GM21786 (cell line): Measurements from ENCODE around the gene DOK6.
"Not testable (repeated sequence)": the region's sequence is repeated elsewhere in the genome, so short reads cannot be mapped to it uniquely, and the experiment has no call there.

ENCODE experiments used
- ATAC-seq: cut with Tn5 transposase; IDR thresholded peaks from one replicate; pipeline ENCODE4 v1.9.1; 2021; ENCODE audit not compliant: unreplicated experiment

The DOK6 gene

DNA sequence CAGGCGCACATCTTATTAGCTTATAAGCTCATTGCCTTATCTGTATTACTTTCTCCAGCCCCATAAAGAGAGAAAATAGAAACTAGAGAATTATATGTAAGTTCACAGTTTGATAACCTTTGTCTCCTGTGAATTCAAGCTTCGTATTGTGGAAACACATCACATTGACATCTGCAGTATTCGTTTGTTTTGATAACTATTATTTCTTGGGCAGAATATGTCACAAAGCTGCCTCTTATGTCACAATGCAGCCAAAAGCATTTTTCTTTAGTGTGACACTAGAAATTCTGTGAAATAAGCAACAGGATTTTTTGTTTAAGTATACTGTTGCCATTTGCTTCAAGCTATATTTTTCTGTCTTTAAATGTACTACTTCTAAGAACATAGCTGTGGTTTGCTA is 221.5 kb downstream of the DOK6 start:
- no peak for ATAC-seq

GRCh38 chr18:69622961-69623360 is 222.3 kb downstream of the DOK6 start:
- no peak for ATAC-seq

- no peak for ATAC-seq
Measured at GRCh38 chr18:69626171-69626570, 225.5 kb downstream of the DOK6 start.

DNA sequence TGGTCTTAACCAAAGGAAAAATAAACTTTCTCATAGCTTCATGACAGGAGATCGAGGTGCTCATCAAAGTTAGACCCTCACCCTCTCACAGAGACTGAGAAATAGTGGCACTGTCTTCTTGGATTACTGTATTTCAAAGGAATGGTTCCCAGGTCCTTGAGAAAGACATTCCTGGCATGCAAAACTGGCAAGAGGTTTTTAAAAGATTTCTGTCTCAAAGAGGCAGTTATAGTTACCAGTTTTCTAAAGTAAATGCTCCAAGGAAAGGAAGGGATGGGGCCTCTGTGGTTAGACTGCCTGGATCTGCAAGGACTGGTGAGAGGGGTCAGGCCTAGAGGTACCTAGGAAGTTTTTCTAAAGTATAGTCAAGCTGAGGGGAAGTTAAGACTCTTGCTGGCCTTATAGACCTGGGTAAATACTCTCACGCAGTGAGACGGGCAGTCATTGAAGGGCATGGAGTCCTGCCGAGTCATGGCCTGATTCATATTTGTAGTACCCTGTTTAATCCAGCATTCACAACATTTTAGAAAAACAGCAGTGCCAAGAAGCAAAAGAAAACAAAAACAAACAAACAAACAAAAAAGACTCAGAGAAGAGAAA is 226.1 kb downstream of the DOK6 start:
- no peak for ATAC-seq

DNA sequence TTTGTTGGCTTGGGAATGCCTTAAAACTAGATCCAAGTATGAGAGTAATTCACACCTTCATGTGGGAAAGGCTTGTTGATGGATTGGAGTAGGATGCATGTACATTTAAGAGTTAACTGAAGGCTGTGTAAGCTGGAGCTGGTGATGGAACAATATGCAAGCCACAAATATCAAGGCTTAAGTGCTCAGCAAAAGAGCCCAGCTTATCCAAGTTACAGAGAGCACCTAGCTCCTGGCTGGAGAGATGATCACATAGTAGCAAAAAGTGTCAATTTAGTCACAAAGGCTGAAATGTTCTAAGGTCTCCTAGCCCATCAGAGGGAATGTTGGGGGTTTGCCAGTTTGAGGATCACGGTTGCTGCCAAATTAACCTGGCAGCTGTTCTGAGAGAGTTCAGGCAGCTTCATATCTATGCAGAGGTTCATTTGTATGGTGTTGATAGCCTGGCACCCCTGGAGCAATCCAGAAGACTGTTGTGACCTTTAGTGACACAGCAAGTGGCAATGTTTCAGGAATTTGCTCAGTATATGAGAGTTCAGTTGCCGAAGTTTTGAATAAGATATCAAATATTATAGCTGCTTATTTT is 228.2 kb downstream of the DOK6 start:
- ATAC-seq: no peak

GRCh38 chr18:69631281-69631680 is 230.6 kb downstream of the DOK6 start:
- no peak for ATAC-seq

GRCh38 chr18:69635482-69635881 is 234.8 kb downstream of the DOK6 start:
- no peak for ATAC-seq

GRCh38 chr18:69636529-69637301 is 236.0 kb downstream of the DOK6 start:
- peak; percentile 64 for ATAC-seq

- no peak for ATAC-seq
Measured at GRCh38 chr18:69638056-69638455, 237.4 kb downstream of the DOK6 start.

GRCh38 chr18:69647702-69648101 is 247.0 kb downstream of the DOK6 start:
- no peak for ATAC-seq

DNA sequence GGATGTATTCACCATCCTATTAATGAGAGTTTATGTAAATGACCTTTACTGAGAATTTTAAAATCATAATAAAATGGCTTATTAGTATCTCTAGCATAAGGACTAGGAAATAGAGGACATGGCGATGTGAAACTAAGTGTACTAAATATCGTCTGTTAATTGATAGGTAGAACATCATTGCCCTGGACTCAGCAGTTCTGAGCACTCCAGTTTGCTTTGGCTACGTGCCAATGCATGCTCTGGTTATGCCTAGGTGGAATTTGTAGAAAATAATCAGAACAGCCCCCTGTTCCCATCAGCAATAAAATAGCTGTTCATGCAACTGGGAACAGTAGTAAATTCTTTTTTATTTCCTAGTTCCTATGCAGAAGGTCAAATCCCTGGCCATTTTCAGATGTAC is 247.8 kb downstream of the DOK6 start:
- ATAC-seq: no peak

GRCh38 chr18:69649684-69650083 is 249.0 kb downstream of the DOK6 start:
- ATAC-seq: no peak

DNA sequence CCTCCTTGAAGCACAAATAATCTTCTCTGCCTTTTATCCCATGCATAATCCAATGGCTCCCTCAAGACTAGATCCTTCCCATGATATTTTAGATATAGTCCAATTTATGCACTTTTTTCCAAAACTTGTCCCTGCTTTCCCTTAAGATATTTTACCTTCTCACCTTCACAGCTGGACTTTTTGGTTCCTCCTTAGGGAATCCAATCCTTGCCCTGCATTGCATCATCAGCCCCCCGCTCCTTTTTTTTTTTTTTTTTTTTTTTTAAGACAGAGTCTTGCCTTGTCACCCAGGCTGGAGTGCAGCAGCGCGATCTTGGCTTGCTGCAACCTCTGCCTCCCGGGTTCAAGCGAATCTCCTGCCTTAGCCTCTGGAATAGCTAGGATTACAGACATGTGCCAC is 250.6 kb downstream of the DOK6 start:
- ATAC-seq: no peak

DNA sequence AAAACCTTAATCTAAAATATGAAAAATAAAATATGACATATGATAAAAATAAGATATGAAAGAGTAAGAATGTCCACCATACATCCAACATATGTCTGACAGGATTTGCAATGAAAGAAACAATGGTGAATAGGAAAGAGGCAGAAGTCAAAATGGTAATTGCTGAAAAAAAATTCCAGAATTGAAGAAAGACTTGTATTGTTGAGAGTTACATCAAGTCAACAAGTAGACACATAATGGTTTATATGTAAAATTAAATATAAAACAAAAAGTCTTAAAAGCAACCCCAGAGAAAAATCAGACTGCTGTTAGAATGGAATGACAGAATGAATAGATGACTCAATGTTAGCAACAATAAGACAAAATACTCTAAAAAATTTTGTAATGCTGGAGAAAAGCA is 255.1 kb downstream of the DOK6 start:
- ATAC-seq: no peak

DNA sequence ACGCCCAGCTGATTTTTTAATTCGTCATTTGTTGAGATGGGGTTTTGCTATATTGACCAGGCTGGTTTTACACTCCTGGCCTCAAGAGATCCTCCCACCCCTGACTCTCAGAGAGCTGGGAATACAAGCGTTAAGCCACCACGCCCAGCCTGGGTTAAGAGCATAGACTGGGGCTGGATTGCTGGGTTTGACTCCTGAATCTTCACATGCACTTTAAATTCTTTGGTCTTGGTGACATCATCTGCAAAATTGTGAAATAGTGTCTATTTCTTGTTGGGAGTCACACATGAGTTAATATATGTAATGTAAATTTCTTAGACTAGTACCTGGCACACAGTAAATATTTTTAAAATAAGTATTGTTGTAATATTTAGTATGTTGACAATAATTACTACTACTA is 257.4 kb downstream of the DOK6 start:
- no peak for ATAC-seq

GRCh38 chr18:69658685-69659084 is 258.0 kb downstream of the DOK6 start:
- no peak for ATAC-seq

- no peak for ATAC-seq
Measured at GRCh38 chr18:69659142-69659651, 258.5 kb downstream of the DOK6 start.

GRCh38 chr18:69662090-69662489 is 261.4 kb downstream of the DOK6 start:
- not testable (repeated sequence) for ATAC-seq

- ATAC-seq: no peak
Measured at GRCh38 chr18:69664399-69664798, 263.7 kb downstream of the DOK6 start.

GRCh38 chr18:69674292-69674877 is 273.7 kb downstream of the DOK6 start:
- no peak for ATAC-seq

DNA sequence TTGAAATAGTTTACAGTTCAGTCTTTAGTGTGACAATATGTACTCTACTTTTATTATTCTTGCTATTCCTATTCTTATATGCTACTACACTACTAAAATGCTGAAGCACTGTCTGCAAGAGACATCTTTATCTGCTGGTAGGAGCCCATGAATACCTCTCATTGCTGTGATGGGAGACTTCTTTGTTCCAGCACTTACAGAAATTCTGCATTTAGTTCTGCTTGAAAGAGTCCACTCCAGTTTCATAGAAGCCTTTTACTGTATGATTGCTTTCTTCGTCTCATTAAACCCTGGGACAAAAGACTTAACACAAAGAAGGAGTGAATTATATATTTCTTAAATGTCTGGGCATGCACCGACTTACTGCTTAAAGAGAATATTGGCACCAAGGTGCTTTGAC is 274.3 kb downstream of the DOK6 start:
- ATAC-seq: no peak

GRCh38 chr18:69677595-69677994 is 276.9 kb downstream of the DOK6 start:
- no peak for ATAC-seq
